HS-27A (cell line): ENCODE results near the gene ZNF771.
A peak's percentile ranks its signal among the peaks of the same experiment; 100 is the strongest.
"Not testable (repeated sequence)": the region's sequence is repeated elsewhere in the genome, so short reads cannot be mapped to it uniquely, and the experiment has no call there.

Experiments used
- DNase-seq: peaks from one replicate; pipeline ENCODE4 v3.0.0-alpha.2; 2012; ENCODE audit warnings: low read depth, missing footprints

The ZNF771 gene

DNA sequence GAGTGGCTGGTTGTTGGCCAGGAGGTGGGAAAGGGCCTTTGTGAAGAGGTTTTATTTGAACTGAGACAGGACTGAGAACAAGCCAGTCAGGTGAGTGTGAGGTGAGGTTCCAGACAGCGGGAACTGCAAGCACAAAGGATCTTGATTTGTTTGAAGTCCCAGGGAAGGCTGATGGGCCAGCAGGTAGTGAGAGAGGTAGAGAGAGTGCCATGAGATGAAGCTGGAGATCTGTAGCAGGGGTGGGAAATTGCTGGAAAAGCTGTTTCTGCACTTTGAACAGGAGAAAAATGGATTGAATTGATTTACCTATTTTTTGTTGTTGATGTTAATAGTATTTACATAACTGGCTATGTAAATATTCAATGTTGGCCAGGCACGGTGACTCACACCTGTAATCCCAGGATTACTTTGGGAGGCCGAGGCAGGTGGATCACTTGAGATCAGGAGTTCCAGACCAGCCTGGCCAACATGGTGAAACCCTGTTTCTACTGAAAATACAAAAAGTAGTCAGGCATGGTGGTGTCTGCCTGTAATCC is 30.2 kb downstream of the ZNF771 start:
- DNase-seq: no peak

DNA sequence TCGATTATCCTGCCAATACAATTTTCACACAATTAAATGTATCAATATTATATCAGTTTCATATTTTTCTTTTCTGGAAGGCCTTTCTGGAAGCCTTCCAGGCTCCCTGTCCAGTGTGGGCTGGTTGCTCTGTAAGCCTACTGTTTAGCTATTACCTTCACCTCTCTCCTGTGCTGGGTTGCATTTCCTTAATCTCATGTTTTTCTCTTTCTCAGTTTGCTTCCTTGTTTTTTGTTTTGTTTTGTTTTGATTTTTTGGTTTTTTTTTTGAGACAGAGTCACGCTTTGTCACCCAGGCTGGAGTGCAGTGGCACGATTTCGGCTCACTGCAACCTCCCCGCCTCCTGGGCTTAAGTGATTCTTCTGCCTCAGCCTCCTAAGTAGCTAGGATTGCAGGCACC is 31.4 kb downstream of the ZNF771 start:
- no peak for DNase-seq

DNA sequence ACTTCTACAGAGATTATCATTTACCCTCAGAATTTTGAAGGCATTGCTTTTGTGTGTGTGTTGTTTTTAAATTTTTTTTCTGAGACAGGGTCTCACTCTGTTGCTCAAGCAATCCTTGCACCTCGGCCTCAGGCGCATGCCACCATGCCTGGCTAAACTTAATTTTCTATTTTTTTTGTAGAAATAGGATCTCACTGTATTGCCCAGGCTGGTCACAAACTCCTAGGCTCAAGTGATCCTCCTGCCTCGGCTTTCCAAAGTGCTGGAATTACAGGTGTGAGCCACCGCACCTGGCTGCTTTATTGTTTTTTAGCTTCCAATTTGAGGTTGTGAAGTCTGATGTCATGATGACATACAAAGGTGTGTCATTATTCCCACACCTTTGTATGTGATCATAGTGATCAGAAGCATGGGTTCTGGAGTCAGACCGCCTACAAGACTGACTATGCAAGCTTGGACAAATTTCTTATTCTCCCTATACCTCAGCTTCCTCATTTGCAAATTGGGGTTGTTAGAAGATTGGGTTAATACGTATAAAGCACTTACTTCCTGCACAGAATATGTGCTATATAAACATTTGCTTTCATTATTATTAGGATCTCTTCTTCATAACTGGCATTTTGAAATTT is 32.4 kb downstream of the ZNF771 start:
- DNase-seq: no peak

DNA sequence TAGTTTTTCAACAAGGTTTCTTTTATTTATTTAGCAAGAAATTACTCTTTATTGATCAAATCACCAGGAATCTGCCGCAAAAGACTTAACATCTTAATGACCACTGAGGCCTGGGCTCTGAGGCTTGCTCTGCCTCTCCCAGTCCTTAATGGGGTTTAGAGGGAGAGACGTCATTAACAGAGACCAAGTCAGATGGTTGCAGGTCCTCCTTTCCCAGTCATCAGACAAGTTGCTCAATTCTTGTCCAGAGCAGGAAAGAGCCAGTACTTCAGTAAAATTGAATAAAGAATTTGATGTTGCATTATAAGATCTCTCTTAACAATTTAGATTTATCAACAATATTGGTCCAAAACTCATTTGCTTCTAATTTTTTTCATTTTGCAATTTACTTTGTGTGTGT is 36.2 kb downstream of the ZNF771 start:
- no peak for DNase-seq

DNA sequence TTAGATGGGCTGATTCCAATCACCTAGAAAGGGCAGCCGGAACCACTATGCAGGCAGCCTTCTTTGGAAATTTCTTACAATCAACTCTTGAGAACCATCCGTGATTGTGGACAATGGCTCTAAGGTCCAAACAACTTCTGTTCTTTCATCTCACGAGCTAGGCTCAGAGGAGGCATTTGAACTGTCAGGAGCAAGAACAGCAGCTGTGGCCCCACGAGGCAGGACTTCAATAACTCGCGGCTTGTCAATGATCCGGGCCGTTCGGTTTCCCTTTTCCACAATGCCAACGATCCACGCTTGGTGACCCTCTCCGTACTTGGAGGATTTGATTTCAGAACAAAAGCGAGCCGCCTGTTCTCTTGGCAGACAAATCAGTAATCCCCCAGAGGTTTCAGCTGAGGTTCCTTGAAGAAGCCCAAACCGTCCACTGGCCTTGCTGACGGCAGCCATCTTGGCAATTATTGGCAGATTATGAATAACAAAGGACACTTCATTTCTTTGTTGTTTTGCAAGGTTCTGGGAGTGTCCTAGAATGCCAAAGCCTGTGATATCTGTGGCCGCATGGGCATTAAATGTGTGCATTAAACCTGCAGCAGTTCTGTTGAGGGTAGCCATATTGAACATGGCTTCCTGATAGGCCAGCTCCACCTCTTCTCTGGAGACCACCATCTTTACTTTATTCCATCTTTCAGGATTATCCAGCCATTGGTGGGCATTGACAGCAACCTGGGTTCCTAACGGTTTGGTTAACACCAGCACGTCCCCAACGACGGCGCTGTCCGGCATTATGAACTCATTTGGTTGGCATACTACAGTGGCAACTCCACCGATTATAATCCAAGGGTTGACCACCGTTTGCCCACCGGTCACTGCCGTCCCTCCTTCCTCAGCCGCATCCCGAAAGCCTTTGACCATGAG is 37.1 kb downstream of the ZNF771 start:
- no peak for DNase-seq

DNA sequence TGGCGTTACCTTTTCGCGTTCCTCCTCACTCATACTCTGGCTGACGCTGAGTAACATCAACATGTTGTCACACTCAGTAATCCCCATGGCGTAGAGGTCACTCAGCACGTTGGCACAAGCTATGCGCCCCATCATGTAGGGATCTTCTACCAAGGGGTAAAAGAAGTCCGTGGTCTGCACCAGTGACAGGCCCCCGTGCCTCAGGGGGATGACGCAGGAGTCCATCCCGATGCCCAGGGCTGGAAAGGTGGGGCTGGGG is 37.7 kb downstream of the ZNF771 start:
- DNase-seq: no peak

DNA sequence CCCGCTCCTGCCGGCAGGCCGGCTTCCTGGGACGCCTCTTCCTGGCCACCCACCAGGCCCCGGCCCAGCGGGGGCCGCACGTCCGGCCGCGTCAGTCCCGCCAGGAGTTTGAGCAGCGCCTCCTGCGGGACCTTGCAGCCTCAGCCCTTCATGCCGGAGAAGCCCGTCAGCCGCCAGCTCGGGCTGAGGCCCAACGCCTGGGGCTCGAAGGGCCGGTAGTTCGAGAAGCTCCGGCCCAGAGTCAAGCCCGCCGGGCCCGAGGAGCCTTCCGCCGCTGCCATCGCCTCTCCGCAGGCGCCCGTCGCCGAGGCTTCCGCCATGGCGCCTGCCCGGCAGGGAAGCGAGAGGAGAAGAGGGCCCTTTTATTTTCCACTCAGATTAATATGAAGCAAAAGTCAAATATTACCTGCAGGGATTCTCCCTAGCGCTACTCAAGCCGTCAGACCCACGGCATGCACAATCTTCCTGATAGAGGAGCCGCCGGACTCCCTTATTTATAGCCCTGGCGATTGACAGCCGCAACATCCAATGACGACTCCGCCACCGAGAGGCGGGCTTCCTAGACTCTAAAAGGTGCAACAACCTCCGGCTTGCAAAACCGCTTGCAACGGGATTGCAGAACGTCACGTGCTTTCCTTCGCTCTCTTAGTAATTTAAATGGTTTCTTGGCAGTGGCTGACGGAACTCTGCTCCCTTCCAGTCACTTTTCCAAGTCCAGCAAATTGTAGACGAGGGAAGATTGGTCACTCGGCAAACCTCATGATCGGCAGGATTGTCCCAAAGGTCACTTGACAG is 38.2 kb downstream of the ZNF771 start, which contains the start of gene SEPHS2:
Gene SEPHS2, minus strand, starts transcription at position 467 of the 795 bp plus-strand sequence. Its CDS starts 147 bp downstream, at position 320.
- peak; percentile 86 for DNase-seq

DNA sequence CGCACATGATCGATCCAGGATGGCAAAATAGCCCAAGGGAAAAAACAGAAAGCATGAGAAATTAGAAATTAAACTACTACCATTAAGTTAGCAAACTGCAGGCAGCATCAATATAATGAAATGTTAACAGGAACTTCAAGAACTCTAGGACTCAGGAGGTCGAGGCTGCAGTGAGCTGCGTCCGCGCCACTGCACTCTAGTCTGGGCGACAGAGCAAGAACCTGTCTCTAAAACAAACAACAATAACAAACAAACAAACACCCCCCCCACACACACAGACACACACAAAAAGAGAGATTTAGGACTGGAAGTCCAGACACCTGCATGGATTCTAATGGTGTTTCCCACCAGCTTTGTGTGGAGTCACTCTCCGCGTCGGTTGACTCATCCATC is 38.8 kb downstream of the ZNF771 start:
- DNase-seq: no peak

DNA sequence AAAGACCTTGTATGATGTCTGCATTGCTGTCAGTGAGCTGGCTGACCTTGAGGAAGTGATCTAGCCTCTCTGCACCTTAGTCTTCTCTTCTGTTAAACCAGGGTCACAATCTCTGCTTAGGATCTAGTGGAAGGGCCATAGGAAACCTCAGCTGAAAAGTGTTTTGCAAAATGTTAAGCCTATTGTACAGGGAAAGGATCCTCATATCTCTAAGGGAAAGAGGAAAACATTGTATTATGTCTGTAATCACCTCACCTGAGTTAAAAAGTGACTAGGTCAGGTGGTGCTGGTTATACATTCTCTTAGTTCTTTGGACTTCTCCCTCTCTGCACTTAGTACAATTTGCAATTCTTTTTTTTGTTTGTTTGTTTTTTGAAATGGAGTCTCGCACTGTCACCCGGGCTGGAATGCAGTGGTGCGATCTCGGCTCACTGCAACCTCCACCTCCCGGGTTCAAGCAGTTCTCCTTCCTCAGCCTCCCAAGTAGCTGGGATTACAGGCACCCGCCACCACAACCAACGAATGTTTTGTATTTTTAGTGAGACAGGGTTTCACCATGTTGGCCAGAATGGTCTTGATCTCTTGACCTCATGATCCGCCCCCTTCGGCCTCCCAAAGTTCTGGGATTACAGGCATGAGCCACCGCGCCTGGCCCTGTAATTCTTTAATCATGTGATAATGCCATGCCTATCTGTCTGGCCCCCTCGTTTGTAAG is 40.3 kb downstream of the ZNF771 start:
- DNase-seq: no peak

DNA sequence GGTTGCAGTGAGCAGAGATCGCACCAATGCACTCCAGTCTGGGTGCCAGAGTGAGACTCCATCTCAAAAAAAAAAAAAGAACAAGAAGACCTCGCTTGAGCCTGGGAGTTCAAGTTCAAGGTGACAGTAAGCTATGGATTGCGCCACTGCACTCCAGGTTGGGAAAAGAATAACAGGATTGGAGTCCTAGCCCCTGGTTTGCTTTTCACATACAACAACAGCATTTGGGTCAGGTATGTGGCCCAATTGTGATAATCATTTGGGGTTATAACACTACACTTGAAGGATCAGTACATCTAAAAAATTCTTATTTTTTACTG is 41.7 kb downstream of the ZNF771 start:
- DNase-seq: no peak

DNA sequence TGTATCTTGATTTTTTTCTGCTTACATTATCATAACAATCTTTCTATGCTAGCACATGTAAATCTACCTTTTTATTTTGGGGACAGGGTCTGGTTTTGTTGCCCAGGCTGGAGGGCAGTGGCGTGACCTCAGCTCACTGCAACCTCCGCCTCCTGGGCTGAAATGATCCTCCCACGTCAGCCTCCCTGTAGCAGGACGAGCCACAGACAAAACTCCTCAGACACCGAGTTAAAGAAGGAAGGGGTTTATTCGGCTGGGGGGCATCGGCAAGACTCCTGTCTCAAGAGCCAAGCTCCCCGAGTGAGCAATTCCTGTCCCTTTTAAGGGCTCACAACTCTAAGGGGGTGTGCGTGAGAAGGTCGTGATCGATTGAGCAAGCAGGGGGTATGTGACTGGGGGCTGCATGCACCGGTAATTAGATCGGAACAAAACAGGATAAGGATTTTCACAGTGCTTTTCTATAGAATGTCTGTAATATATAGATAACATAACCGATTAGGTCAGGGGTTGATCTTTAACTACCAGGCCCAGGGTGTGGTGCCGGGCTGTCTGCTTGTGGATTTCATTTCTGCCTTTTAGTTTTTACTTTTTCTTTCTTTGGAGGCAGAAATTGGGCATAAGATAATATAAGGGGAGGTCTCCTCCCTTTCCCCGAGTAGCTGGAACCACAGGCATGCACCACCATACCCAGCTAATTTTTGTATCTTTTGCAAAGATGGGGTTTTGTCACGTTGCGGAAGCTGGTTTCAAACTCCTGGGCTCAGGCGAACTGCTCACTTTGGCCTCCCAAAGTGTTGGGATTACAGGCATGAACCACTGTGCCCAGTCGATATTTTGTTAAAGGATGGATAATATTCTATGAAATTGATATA is 45.5 kb downstream of the ZNF771 start:
- DNase-seq: not testable (repeated sequence)

DNA sequence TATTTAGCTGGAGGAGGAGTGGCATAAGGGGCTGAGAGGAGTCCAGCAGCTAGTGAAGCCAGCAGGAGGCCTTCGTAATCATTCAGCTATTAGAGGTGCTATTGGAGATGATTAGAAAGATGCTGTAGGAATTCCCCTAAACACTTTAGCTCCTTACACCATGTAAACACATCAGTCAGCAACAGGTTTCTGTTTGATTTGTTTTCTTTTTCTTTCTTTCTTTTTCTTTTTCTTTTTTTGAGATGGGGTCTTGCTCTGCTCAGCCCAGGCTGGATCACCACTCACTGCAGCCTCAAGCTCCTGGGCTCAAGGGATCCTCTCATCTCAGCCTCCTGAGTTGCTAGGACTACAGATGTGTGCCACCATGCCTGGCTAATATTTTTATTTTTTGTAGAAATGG is 48.9 kb downstream of the ZNF771 start:
- DNase-seq: no peak

DNA sequence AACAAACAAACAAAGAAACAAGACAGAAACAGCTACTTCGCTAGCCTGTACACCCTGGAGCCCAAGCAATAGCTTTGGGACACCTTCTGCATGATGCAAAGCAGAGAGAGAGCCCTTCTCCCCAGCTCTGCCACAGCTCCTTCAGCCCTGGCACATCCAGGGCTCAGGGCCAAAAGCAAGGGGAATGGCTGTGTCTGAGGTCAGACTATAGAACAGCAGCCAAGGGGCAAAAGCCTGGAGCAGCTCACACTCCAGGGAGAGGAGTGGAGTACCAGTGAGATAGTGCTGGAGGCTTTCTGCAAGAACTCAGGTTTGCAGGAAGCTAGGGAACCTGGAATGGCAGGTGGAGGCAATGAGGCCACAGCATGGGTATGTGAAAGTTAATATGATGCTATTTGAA is 49.9 kb downstream of the ZNF771 start:
- DNase-seq: no peak

DNA sequence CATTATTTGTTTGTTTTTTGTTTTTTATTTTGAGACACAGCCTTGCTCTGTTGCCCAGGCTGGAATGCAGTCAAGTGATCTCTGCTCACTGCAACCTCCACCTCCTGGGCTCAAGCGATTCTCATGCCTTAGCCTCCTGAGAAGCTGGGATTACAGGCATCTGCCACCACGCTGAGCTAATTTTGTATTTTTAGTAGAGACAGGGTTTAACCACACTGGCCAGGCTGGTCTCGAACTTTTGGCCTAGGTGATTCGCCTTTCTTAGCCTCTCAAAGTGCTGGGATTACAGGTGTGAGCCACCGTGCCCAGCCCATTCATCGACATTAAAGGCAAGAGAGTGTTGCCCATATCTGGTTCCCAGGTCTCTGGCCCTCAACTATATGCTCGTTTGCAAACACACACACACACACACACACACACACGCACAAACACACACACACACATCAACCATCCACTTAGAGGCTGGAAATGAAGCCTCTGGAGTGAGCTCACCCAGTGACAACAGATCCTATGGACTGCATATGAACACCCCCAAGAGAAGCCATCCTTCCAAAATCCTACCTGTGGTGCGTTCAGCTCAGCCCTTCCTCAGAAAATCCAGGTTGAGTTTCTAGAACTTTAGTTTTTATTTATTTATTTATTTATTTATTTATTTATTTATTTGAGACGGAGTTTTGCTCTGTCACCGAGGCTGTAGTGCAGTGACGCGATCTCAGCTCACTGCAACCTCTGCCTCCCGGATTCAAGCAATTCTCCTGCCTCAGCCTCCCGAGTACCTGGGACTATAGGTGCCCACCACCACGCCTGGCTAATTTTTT is 50.5 kb downstream of the ZNF771 start:
- no peak for DNase-seq

DNA sequence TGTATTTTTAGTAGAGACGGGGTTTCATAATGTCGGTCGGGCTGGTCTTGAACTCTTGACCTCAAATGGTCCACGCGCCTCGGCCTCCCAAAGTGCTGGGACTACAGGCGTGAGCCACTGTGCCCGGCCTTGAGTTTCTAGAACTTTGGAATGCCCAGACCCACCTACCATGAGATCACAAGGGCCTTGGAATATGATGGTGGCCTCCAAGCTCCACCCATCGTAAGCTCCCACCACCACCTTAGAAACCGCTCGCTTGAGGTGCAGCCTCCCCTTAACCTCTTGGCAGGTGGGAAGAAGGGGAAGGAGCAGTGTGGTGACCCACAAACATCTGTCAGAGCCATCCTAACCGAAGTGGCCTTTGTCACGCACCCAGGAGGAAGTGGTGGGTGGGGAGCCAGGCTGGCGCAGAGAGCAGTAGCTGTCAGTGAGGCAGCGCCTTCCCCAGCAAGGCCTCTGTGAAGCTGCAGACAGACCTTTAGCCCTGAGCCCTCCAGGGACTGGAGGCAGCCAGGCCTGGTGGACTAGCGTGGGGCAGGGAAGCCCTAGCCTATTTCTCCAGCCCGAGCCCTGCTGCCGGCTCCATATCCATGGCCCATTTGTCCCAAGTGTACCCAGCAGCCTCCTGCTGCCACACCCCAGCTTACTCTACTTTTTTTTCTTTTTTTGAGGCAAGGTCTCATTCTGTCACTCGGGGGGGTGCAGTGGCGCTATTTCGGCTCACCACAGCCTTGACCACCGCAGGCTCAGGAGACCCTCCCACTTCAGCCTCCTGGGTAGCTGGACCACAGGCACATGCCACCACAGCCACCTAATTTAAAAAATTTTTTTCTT is 51.4 kb downstream of the ZNF771 start:
- no peak for DNase-seq

DNA sequence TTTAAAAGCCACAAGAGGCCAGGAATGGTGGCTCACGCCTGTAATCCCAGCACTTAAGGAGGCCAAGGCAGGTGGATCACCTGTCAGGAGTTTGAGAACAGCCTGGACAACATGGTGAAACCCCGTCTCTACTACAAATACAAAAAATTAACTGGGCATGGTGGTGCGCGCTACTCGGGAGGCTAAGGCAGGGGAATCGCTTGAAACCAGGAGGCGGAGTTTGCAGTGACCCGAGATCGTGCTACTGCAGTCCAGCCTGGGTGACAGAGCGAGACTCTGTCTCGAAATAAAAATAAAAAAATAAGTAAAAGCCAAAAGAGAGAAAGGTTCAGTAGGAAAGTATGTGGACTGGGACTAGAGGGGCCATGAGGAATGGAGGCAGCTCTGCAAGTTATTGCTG is 52.0 kb downstream of the ZNF771 start:
- no peak for DNase-seq

DNA sequence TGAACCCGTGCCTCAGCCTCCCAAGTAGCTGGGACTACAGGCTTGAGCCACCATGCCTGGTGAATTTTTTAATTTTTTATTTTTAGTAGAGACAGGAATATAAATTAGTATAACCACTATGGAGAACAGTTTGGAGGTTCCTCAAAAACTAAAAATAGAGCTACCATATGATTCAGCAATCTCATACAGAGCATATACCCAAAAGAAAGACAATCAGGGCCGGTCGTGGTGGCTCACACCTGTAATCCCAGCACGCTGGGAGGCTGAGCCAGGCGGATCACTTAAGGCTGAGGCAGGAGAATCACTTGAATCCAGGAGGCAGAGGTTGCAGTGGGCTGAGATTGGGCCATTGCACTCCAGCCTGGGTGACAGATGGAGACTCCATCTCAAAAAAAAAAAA is 54.0 kb downstream of the ZNF771 start:
- not testable (repeated sequence) for DNase-seq

DNA sequence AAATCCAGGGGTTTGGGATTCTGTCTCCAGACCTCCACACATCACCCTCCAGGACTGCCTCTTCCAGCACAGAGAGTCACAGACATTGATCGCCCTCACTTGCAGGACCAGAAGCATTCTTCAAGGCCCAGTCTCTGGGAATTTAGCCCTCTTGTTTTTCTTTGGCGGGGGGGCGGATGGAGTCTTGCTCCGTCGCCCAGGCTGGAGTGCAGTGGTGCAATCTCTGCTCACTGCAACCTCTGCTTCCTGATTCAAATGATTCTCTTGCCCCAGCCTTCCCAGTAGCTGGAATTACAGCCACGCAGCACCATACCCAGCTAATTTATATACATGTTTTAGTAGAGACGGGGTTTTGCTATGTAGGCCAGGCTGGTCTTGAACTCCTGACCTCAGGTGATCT is 56.7 kb downstream of the ZNF771 start:
- DNase-seq: no peak
